Activated CD8-positive, alpha-beta T cell treated with anti-CD3 and anti-CD28 coated beads, Interleukin-2, amount 10 ng/mL, durations not matched to agents 7 days and 5 days (primary cell): ENCODE data around the gene KLF7. TPM values are rescaled to one million over a fixed set of nuclear protein-coding genes. Genes with fewer than 3 reads are reported as not detected.
A peak's percentile ranks its signal among the peaks of the same experiment; 100 is the strongest.

ENCODE experiments used
- ATAC-seq: fragments of 150-1000 bp; cut with Tn5 transposase; one replicate; pipeline ENCODE4 v1.10.0; 2021; ENCODE audit warnings: moderate library complexity
- CTCF ChIA-PET: fragments of 350-600 bp; sonication (Branson Sonifier 250); formaldehyde crosslinking; loops from one replicate; lab custom pipeline; 2021; ENCODE audit warnings: antibody characterized with exemption; lab: Charles Lee
- POLR2A ChIA-PET: fragments of 350-600 bp; sonication (Branson Sonifier 250); formaldehyde crosslinking; loops from one replicate; lab custom pipeline; 2021; ENCODE audit warnings: antibody characterized with exemption; lab: Charles Lee
- DNase-seq: peaks from one replicate; pipeline ENCODE4 v3.0.0-alpha.2; 2020
- H3K27ac Mint-ChIP-seq: one replicate; pipeline ENCODE4 v1.8.0; 2021; ENCODE audit warnings: mild to moderate bottlenecking, mixed read lengths
- H3K27me3 Mint-ChIP-seq: one replicate; pipeline ENCODE4 v1.8.0; 2021; ENCODE audit warnings: low read depth, mixed read lengths
- H3K36me3 Mint-ChIP-seq: one replicate; pipeline ENCODE4 v1.8.0; 2021; ENCODE audit warnings: low read depth, mixed read lengths
- H3K4me1 Mint-ChIP-seq: one replicate; pipeline ENCODE4 v1.8.0; 2021; ENCODE audit warnings: low read depth, mixed read lengths
- H3K4me3 Mint-ChIP-seq: one replicate; pipeline ENCODE4 v1.8.0; 2021; ENCODE audit warnings: mild to moderate bottlenecking, mixed read lengths
- H3K9me3 Mint-ChIP-seq: one replicate; pipeline ENCODE4 v1.8.0; 2022; ENCODE audit warnings: mixed read lengths; ENCODE audit not compliant: insufficient read depth
- total RNA-seq, 2 experiments: library from RNA; stranded (reverse); gene quantifications; one replicate each; pipeline ENCODE4 v1.2.3, GENCODE V29; 2021

Gene KLF7
- total RNA-seq, 2 experiments from 2014 or later = 16.5 to 19.2 TPM

DNA sequence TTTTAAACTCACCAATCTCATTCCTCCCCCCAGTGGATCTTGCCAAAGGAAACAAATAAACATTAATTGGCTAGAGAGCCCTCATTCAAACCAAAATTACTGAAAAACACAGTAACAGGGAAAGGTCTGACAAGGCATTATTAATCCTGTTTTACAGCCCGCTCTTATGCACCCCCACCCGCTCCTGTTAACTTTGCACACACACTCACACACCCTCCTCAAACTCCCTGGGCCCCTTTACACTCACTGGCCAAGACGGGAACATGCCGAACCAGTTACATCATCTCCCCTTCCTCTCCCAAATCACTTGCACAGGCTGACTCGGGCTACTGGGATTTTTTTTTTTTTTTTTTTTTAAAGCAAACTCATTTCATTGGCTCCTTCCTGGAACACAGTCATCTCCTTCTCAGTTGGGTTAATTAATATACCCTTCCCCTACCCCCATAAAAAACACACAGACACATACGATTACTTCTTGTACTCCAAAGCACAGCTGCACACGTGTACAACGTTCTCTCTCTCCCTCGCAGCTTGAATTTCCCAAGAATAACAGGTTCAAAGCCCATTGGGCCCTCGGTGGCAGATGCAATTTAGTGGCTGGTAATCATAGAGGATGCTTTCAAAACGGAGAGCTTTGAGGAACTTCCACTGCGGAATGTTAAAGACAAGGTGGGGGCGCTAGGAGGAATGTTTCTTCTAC lies 31.8 kb downstream of the KLF7 start:
- Mint-ChIP-seq H3K27ac (no peak overlapping the region), H3K4me1 (peaks cover 35% of the 10 kb centered on the region), H3K9me3 (no peaks in the 10 kb centered on the region), H3K27me3 (no peaks in the 10 kb centered on the region), H3K4me3 (no peak overlapping the region), H3K36me3 (peaks cover 32% of the 10 kb centered on the region)
- ATAC-seq (no peak), DNase-seq (peak; percentile 8)
- ChIA-PET CTCF (interaction anchor here (1.1 to 1.2 kb wide), 2 partner anchors 8 to 10 kb away, joined by 4 read pairs; no protein-coding TSS in a partner anchor), POLR2A (interaction anchor here (1.2 kb wide), 1 partner anchor 10 kb away, joined by 3 read pairs; no protein-coding TSS in a partner anchor)

DNA sequence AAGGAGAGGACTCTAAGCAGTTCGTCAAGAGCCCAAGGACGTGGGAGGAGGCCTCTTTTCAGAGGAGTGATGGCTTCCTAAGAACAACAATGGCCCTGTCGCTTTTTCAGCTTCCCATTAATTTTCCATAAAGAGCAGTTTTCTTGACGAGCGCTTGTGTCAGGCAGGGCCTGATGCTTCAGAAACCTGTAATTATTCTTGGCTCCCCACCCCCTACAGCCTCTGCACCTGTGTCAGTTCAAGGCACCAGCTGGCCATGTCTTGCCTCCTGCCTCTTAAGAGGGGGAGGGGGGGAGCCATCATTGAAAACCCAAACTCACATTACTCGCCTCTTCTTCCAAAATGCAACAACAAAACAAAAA lies 32.3 kb downstream of the KLF7 start:
- Mint-ChIP-seq H3K4me3 (no peak overlapping the region), H3K36me3 (peaks cover 29% of the 10 kb centered on the region), H3K9me3 (no peaks in the 10 kb centered on the region), H3K4me1 (peaks cover 35% of the 10 kb centered on the region), H3K27me3 (no peaks in the 10 kb centered on the region), H3K27ac (no peak overlapping the region)
- CTCF ChIA-PET = interaction anchor here (1.2 kb wide), 1 partner anchor 9 kb away, joined by 4 read pairs; no protein-coding TSS in a partner anchor
- POLR2A ChIA-PET = interaction anchor here (1.2 kb wide), 1 partner anchor 11 kb away, joined by 3 read pairs; no protein-coding TSS in a partner anchor
- DNase-seq = peak; percentile 2
- no peak for ATAC-seq

DNA sequence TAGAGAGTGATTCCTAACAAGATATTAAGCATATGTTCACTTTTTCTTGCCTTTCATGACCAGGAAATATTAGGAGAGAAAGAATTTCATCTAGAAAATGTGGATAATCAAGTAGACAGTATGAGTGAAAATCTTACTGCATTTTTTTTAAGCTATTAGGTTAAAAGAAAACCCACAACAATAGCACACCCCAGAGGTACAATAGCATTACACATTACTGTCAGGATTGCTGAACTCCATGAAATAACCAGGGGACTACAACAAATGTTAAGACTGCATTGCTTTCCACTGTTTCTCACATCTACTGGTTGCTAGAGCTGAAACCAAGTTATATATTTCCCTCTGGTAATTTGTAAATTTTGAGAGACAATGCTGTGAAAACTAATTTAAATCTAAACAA lies 33.7 kb downstream of the KLF7 start:
- POLR2A ChIA-PET = interaction anchor here (1.2 kb wide), 1 partner anchor 10 kb away, joined by 3 read pairs; no protein-coding TSS in a partner anchor
- Mint-ChIP-seq H3K27me3 (no peaks in the 10 kb centered on the region), H3K4me3 (no peak overlapping the region), H3K36me3 (peaks cover 32% of the 10 kb centered on the region), H3K9me3 (no peaks in the 10 kb centered on the region), H3K27ac (no peak overlapping the region), H3K4me1 (peaks cover 35% of the 10 kb centered on the region)
- CTCF ChIA-PET = interaction anchor here (1.0 to 1.5 kb wide), 4 partner anchors 10 to 352 kb away, joined by 3 to 7 read pairs (median 4); no protein-coding TSS in a partner anchor
- DNase-seq = no peak
- ATAC-seq = no peak

DNA sequence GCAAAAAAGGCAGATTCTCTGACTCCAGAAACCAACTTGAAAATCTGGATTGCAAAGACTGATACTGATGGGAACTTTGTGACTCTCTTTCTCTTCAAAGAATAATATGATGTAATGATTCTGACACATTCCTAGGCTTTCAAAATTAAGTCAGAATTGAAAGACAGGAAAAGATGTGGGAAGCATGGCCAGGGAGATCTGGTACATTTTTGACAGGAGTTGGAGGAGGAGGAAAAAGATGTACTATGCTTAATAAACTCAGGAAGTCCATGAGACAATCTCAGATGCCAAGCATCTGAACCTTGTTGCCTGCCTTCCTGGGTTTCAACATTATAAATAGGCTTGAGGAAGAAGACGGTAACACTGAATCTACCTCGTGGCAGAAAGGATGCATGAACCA lies 34.2 kb downstream of the KLF7 start:
- Mint-ChIP-seq H3K9me3 (no peaks in the 10 kb centered on the region), H3K27me3 (no peaks in the 10 kb centered on the region), H3K36me3 (peaks cover 32% of the 10 kb centered on the region), H3K4me1 (peaks cover 35% of the 10 kb centered on the region), H3K4me3 (no peak overlapping the region), H3K27ac (no peak overlapping the region)
- CTCF ChIA-PET = interaction anchor here (1.0 to 1.5 kb wide), 3 partner anchors 11 to 351 kb away, joined by 3 to 7 read pairs (median 4); no protein-coding TSS in a partner anchor
- DNase-seq (peak; percentile 4), ATAC-seq (no peak)
- POLR2A ChIA-PET = interaction anchor here (1.2 kb wide), 1 partner anchor 11 kb away, joined by 3 read pairs; no protein-coding TSS in a partner anchor

DNA sequence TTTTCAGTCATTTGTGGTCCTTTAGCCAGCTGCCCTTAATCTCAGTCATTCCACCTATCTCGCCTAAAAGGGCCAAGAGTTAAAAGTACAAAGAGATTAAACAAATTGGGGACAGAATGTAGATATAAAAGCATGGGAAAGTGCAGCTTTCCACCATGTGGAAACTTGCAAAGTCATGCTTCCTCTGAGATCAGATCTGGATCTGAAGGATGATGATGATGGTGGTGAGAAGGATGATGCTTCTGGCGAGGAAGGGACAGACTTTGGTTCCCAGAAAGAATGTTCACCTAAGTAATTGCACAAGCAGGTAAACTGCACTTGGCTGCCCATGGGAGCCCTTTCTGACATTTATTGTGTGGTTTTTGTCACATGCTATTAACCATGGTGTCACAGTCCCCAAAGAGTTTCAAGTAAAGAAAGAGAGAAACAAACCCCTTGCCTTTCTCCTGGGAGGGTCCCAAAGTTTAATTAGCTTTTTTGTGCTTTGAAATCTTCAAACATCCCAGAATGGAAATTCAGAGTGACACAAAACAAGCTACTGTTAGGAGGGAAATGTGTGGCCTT lies 34.7 kb downstream of the KLF7 start:
- ChIA-PET POLR2A (interaction anchor here (1.2 kb wide), 1 partner anchor 11 kb away, joined by 3 read pairs; no protein-coding TSS in a partner anchor), CTCF (interaction anchor here (1.5 kb wide), 1 partner anchor 11 kb away, joined by 7 read pairs; no protein-coding TSS in a partner anchor)
- Mint-ChIP-seq H3K27ac (no peak overlapping the region), H3K27me3 (no peaks in the 10 kb centered on the region), H3K36me3 (peaks cover 30% of the 10 kb centered on the region), H3K4me1 (peaks cover 30% of the 10 kb centered on the region), H3K9me3 (no peaks in the 10 kb centered on the region), H3K4me3 (no peak overlapping the region)
- DNase-seq (peak; percentile 11), ATAC-seq (no peak)

DNA sequence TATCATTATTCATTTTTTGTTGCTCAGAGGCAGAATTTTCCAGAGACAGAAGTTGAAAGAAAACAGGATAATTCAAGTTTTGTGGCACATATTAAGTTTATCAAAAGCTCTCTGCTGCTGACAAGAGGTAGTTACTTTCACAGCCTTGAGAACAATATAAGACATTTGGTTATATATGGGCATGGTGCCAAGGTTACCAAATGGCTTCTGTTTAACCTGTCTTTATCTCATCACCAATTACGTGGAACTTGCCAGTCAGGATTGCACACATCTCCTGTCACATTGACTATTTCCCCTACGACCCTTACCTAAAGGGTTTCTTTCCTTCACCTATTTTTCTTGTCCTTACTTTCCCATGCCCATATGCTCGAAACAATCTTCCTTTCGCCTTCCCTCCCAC lies 35.9 kb downstream of the KLF7 start:
- H3K4me1 Mint-ChIP-seq = peaks cover 19% of the 10 kb centered on the region
- ChIA-PET POLR2A (no interaction called here), CTCF (interaction anchor here (0.6 to 1.0 kb wide), 2 partner anchors 12 to 38 kb away, joined by 3 read pairs; no protein-coding TSS in a partner anchor)
- no peak overlapping the region for H3K27ac Mint-ChIP-seq
- no peaks in the 10 kb centered on the region for H3K9me3 Mint-ChIP-seq
- H3K4me3 Mint-ChIP-seq = no peak overlapping the region
- peaks cover 29% of the 10 kb centered on the region for H3K36me3 Mint-ChIP-seq
- H3K27me3 Mint-ChIP-seq = no peaks in the 10 kb centered on the region
- ATAC-seq (no peak), DNase-seq (no peak)

DNA sequence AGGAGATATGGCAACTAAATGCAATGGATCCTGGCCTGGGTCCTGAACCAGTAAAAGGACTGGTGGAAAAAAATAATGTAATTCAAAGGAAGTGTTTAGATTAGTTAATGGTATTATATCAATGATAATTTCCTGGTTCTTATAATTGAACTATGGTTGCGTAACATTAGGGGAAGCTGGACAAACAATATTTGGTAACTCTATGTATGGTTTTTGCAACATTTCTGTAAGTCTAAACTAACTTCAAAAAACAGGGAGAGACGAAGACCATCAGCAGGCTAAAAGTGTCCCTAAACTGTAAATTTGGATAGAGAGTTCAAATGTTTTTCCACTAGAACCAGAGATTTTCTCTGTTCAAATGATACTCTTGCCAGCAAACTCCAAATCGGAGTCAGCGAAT lies 36.9 kb downstream of the KLF7 start:
- Mint-ChIP-seq H3K4me1 (peaks cover 25% of the 10 kb centered on the region), H3K27me3 (no peaks in the 10 kb centered on the region), H3K4me3 (no peak overlapping the region), H3K27ac (no peak overlapping the region), H3K36me3 (peaks cover 32% of the 10 kb centered on the region), H3K9me3 (no peaks in the 10 kb centered on the region)
- CTCF ChIA-PET = interaction anchor here (1.0 kb wide), 1 partner anchor 39 kb away, joined by 3 read pairs; no protein-coding TSS in a partner anchor
- ATAC-seq (no peak), DNase-seq (no peak)
- POLR2A ChIA-PET = no interaction called here

DNA sequence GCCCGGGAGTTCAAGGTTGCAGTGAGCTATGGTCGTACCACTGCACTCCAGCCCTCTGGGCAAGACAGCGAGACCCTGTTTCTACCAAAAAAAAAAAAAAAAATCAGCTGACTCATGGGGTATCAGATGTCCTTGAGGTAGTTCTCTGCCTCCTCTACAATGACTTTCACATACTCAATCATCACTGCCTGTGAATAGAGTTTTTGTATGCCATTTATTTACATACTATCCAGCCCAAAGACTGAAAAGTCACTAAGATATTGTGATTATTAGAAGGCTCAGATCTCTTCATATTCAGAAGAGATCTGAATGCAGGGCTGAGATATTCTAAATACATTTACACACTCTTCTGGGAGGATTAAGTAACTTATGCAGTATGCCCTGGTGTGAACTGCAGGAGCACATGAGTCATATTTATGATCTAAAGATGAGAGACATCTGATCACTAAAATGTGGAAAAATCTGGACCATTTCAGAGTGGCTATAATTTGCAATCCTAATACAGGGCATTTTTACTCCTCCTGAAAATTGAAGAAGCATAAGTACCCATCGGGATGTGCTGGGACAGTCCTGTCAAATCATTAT lies 38.9 kb downstream of the KLF7 start:
- no peak overlapping the region for H3K27ac Mint-ChIP-seq
- DNase-seq (no peak), ATAC-seq (no peak)
- H3K4me3 Mint-ChIP-seq = no peak overlapping the region
- POLR2A ChIA-PET = no interaction called here
- H3K9me3 Mint-ChIP-seq = no peaks in the 10 kb centered on the region
- CTCF ChIA-PET = interaction anchor here (1.8 kb wide), 1 partner anchor 15 kb away, joined by 5 read pairs; no protein-coding TSS in a partner anchor
- H3K36me3 Mint-ChIP-seq = peaks cover 37% of the 10 kb centered on the region
- H3K27me3 Mint-ChIP-seq = no peaks in the 10 kb centered on the region
- peaks cover 32% of the 10 kb centered on the region for H3K4me1 Mint-ChIP-seq

DNA sequence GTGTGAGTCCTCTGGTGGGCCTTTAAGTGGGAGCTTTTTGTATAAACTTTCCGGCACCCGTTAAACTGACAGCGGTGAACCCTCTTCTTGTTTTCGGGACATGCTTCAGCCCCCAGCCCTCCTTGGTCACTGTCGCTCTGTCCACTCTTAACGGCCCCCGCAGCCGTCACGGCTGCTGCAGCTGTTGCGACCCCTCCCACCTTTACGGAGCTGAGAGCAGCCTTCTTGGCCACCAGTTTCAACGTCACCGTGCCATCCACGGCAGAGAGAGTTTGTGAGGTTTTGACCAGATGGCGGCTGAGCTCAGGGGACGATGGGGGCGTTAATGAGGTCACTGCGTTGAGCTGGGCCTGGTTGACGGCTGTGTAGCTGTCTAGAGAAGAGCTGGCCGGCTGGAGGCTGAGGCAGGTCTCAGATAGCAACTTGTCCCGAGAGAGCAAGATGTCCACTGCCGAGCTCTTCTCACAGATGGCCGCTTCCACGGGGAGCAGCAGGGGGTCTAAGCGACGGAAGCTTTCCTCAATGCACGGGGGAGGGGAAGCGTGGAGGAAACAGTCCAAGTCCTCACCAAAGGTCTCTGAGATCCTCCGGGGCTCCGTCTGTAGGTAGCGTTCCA lies 41.9 kb downstream of the KLF7 start:
- Mint-ChIP-seq H3K9me3 (no peaks in the 10 kb centered on the region), H3K4me3 (no peak overlapping the region), H3K36me3 (peaks cover 34% of the 10 kb centered on the region), H3K27ac (no peak overlapping the region), H3K27me3 (no peaks in the 10 kb centered on the region), H3K4me1 (peaks cover 21% of the 10 kb centered on the region)
- ChIA-PET POLR2A (no interaction called here), CTCF (interaction anchor here (1.3 kb wide), 1 partner anchor 19 kb away, joined by 4 read pairs; no protein-coding TSS in a partner anchor)
- DNase-seq (peak; percentile 15), ATAC-seq (no peak)

DNA sequence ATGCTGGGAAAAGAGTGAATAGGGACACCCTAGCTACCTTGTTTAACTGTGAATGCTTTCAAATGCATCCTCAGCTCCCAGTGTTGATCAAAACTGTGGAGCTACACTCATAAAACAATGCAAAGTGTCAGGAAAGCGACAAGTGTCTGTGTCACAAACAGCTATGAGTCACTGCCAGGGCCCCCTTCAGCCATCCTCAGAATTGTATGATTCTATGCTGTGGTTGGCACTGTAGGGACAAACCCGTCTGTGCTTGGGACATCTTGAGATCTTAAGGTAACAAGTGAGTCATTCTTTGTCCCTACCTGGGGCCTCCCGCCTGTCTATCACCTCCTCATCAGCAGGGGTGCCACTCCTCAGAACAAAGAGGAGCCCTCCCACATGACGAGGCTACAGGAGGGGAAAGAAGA lies 42.4 kb downstream of the KLF7 start:
- no peaks in the 10 kb centered on the region for H3K9me3 Mint-ChIP-seq
- peaks cover 21% of the 10 kb centered on the region for H3K4me1 Mint-ChIP-seq
- peak; percentile 23 for DNase-seq
- H3K4me3 Mint-ChIP-seq = no peak overlapping the region
- H3K27me3 Mint-ChIP-seq = no peaks in the 10 kb centered on the region
- peak; percentile 30 for ATAC-seq
- ChIA-PET POLR2A (no interaction called here), CTCF (interaction anchor here (1.2 to 1.3 kb wide), 2 partner anchors 20 to 324 kb away, joined by 3 to 4 read pairs; no protein-coding TSS in a partner anchor)
- peaks cover 36% of the 10 kb centered on the region for H3K36me3 Mint-ChIP-seq
- no peak overlapping the region for H3K27ac Mint-ChIP-seq

DNA sequence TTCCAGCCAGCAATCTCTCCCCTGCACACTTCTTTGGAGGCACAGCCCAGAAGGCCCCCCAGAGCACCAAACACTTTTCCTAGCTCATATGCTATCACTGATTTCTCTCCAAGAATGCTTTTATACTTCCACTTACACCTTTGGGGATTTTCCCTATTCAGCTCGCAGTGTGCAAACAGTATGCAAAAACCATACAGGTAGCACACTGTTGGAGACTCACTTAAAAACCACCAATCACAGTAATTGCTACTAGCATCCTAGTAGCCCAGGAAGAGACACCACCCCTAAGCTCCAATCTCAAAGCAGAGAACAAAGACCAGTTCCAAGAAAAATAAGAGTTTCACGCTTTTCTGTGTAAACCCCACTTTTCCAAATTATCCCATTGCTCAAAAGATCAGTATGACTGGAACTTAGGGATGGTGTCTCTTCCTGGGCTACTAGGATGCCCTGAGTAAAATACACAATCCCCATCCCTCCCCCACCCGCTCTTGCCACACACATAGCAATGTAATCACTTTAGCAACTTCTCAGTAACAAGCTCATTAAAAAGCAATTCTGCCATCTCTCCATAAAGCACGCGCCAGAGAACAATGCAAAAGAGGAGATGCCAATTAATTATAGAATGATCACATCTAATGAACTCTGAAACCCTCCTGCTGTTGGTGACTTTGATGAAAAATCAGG lies 43.0 kb downstream of the KLF7 start:
- no peak for ATAC-seq
- no peak for DNase-seq
- Mint-ChIP-seq H3K4me3 (no peak overlapping the region), H3K27ac (no peak overlapping the region), H3K9me3 (no peaks in the 10 kb centered on the region), H3K36me3 (peaks cover 34% of the 10 kb centered on the region), H3K27me3 (no peaks in the 10 kb centered on the region), H3K4me1 (peaks cover 21% of the 10 kb centered on the region)
- CTCF ChIA-PET = interaction anchor here (1.2 to 1.3 kb wide), 2 partner anchors 20 to 323 kb away, joined by 3 to 4 read pairs; no protein-coding TSS in a partner anchor
- POLR2A ChIA-PET = no interaction called here
